A172 (cell line): Measurements from ENCODE around the gene SLC39A11. TPM values are rescaled to one million over a fixed set of nuclear protein-coding genes. Genes with fewer than 3 reads are reported as not detected.
"Not testable (repeated sequence)": the region's sequence is repeated elsewhere in the genome, so short reads cannot be mapped to it uniquely, and the experiment has no call there.

Source experiments
- DNase-seq: peaks from one replicate; pipeline ENCODE4 v3.0.0-alpha.2; 2015; ENCODE audit warnings: low spot score
- total RNA-seq: library from RNA; depleted of rRNA; stranded (reverse); fragments of >200 nt; shearing (Covaris generic); gene quantifications from 2 replicates; pipeline ENCODE4 v1.2.3, GENCODE V29; 2014

Gene SLC39A11
- total RNA-seq, 1 experiment from 2014 or later, result 59.2 TPM

GRCh38 chr17:72920513-72920912, 172.0 kb downstream of the SLC39A11 start:
- DNase-seq, result no peak

- DNase-seq, result no peak
These were observed 175.5 kb downstream of the SLC39A11 start for GRCh38 chr17:72916991-72917390.

GRCh38 chr17:72915625-72916081, 176.8 kb downstream of the SLC39A11 start:
- DNase-seq, result no peak

- peak; percentile 38 for DNase-seq
These were observed 179.3 kb downstream of the SLC39A11 start for GRCh38 chr17:72913142-72913682.

GRCh38 chr17:72906306-72906705, 186.2 kb downstream of the SLC39A11 start:
- DNase-seq, result no peak

GRCh38 chr17:72903522-72903921, 189.0 kb downstream of the SLC39A11 start:
- DNase-seq, result no peak

- no peak for DNase-seq
These were observed 190.8 kb downstream of the SLC39A11 start for GRCh38 chr17:72901657-72902056.

GRCh38 chr17:72901083-72901482, 191.4 kb downstream of the SLC39A11 start:
- no peak for DNase-seq

GRCh38 chr17:72900654-72900971, 191.9 kb downstream of the SLC39A11 start:
- peak; percentile 28 for DNase-seq

- no peak for DNase-seq
These were observed 193.8 kb downstream of the SLC39A11 start for GRCh38 chr17:72898725-72899124.

- not testable (repeated sequence) for DNase-seq
These were observed 196.2 kb downstream of the SLC39A11 start for GRCh38 chr17:72896288-72896687.

- no peak for DNase-seq
These were observed 200.9 kb downstream of the SLC39A11 start for GRCh38 chr17:72891627-72892026.

- DNase-seq, result peak; percentile 41
These were observed 201.8 kb downstream of the SLC39A11 start for GRCh38 chr17:72890711-72891110.

- no peak for DNase-seq
These were observed 204.6 kb downstream of the SLC39A11 start for GRCh38 chr17:72887917-72888316.

- no peak for DNase-seq
These were observed 205.2 kb downstream of the SLC39A11 start for GRCh38 chr17:72887322-72887721.

GRCh38 chr17:72886622-72887021, 205.9 kb downstream of the SLC39A11 start:
- no peak for DNase-seq

- DNase-seq, result no peak
These were observed 208.4 kb downstream of the SLC39A11 start for GRCh38 chr17:72884066-72884465.

GRCh38 chr17:72883351-72883750, 209.1 kb downstream of the SLC39A11 start:
- DNase-seq, result no peak

GRCh38 chr17:72882426-72882825, 210.1 kb downstream of the SLC39A11 start:
- DNase-seq, result no peak

- no peak for DNase-seq
These were observed 212.6 kb downstream of the SLC39A11 start for GRCh38 chr17:72879877-72880276.

- DNase-seq, result no peak
These were observed 213.4 kb downstream of the SLC39A11 start for GRCh38 chr17:72878975-72879660.

- no peak for DNase-seq
These were observed 215.1 kb downstream of the SLC39A11 start for GRCh38 chr17:72877348-72877747.

GRCh38 chr17:72876413-72876812, 216.1 kb downstream of the SLC39A11 start:
- no peak for DNase-seq

GRCh38 chr17:72875361-72875760, 217.1 kb downstream of the SLC39A11 start:
- no peak for DNase-seq
